Astrocyte (in vitro differentiated cells and primary cell): Measurements from ENCODE around the gene PKD1L1.

Experiments used
- EZH2 ChIP-seq: IDR thresholded peaks from 2 replicates; pipeline ENCODE4 v1.6.1; 2012; ENCODE audit warnings: mild to moderate bottlenecking, low read length, inconsistent platforms; ENCODE audit not compliant: insufficient read depth
- TF ChIP-seq, protein P1 (sequence below): IDR thresholded peaks from 2 replicates; pipeline ENCODE4 v1.5.1; 2011; ENCODE audit warnings: low read depth, mild to moderate bottlenecking, inconsistent platforms, low read length, moderate library complexity; ENCODE audit not compliant: insufficient read depth

DNA sequence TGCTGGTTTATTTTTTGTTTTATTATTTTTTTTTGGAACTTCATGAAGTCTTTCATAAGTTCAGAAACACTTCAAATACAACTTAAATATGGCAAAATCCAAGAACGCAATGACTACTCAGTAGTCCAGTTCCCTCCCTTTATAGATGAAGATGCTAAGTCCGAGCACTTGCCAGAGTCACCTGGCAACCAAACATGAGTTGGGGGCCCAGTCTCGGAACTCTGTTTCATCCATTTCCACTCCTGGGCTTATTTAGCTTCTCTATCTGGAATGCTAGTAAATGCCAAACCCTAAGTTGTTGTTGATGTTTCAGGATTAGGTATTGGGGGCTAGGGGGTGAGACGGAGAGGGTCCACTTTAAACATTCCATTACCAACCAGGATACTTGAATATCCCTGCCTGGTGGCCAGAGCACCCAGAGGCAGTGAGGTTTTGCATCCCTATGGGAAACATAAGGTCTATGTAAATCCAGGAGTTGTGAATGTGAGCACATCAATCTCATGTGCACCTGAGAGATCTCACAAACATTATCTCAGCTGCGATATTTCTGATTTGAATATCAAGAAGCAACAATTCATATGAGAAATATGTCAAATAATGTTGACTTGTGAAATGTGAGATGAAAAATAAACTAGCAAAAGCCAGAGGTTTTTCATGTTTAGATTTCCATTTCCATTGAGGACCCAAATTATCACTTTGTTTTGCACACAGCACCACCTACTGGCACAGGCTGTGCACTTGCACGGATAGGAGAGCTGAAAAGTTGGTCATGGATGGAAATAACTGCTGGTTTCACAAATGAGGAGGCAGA lies 129.3 kb downstream of the PKD1L1 start:
- TF ChIP-seq, protein P1, sequence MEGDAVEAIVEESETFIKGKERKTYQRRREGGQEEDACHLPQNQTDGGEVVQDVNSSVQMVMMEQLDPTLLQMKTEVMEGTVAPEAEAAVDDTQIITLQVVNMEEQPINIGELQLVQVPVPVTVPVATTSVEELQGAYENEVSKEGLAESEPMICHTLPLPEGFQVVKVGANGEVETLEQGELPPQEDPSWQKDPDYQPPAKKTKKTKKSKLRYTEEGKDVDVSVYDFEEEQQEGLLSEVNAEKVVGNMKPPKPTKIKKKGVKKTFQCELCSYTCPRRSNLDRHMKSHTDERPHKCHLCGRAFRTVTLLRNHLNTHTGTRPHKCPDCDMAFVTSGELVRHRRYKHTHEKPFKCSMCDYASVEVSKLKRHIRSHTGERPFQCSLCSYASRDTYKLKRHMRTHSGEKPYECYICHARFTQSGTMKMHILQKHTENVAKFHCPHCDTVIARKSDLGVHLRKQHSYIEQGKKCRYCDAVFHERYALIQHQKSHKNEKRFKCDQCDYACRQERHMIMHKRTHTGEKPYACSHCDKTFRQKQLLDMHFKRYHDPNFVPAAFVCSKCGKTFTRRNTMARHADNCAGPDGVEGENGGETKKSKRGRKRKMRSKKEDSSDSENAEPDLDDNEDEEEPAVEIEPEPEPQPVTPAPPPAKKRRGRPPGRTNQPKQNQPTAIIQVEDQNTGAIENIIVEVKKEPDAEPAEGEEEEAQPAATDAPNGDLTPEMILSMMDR: peak; percentile 100
- TF ChIP-seq EZH2: no peak
